Adrenal gland (tissue), 12 donors: ENCODE data around the gene PLPPR4. TPM values are rescaled to one million over a fixed set of nuclear protein-coding genes. Genes with fewer than 3 reads are reported as not detected.
A peak's percentile ranks its signal among the peaks of the same experiment; 100 is the strongest.

ENCODE experiments used
- DNase-seq, 7 donors: peaks; one replicate each; pipeline ENCODE4 v3.0.0-alpha.2; 2019 to 2020
- H3K27ac ChIP-seq, 5 donors: fragments of 200-600 bp; sonication (generic) in 4 of 5; 1 replicate in 3 of 5; 2 replicates in 2 of 5; pipeline versions ENCODE4 v1.5.1 to v1.8.0; 2016 to 2020; ENCODE audit warnings: mild to moderate bottlenecking in 1 of 5
- H3K27me3 ChIP-seq: fragments of 200-600 bp; 2 replicates; pipeline ENCODE4 v1.8.0; 2021
- H3K36me3 ChIP-seq, 2 donors: fragments of 200-600 bp; replicated peaks in 1 of 2; 1 replicate in 1 of 2; 2 replicates in 1 of 2; pipeline versions ENCODE4 v1.5.1 to v1.8.0; 2018 to 2022
- H3K4me1 ChIP-seq, 2 donors: fragments of 200-600 bp; replicated peaks in 1 of 2; 1 replicate in 1 of 2; 2 replicates in 1 of 2; pipeline versions ENCODE4 v1.5.1 to v1.8.0; 2018 to 2021
- H3K4me3 ChIP-seq, 4 donors: fragments of 200-600 bp; sonication (generic) in 3 of 4; one replicate each; pipeline ENCODE4 v1.5.1; 2016 to 2018
- H3K9me3 ChIP-seq, 3 donors: fragments of 200-600 bp; sonication (generic) in 1 of 3; replicated peaks in 1 of 3; 1 replicate in 2 of 3; 2 replicates in 1 of 3; pipeline versions ENCODE4 v1.5.1 to v1.8.0; 2016 to 2021
- CTCF ChIP-seq, 6 experiments: fragments of 450-650 bp in 4 of 6; fragments of 200-600 bp in 2 of 6; sonication (generic) in 1 of 6; IDR thresholded peaks; 1 replicate in 5 of 6; 2 replicates in 1 of 6; pipeline versions ENCODE4 v1.5.1 to v1.8.0; 2016 to 2021; ENCODE audit warnings: antibody characterized with exemption in 6 of 6, mild to moderate bottlenecking in 2 of 6, moderate library complexity in 1 of 6
- POLR2A ChIP-seq, 2 donors: fragments of 450-650 bp; IDR thresholded peaks; one replicate each; pipeline ENCODE4 v1.6.1; 2017; ENCODE audit warnings: antibody characterized with exemption in 2 of 2, mild to moderate bottlenecking in 2 of 2, moderate library complexity in 1 of 2
- WGBS, 4 donors: extraction: QIAGEN DNeasy Blood & Tissue Kit in 2 of 4; methylation state at CpG; one replicate each; pipeline versions ENCODE4 v1.1.5 to v1.1.7; 2013 to 2017; 5-methylcytosine and 5-hydroxymethylcytosine counted together
- intact Hi-C, 2 donors: fragments of 100-400 bp; cut with DNase I; formaldehyde crosslinking; loops; one replicate each; pipeline versions ENCODE4 v1.14.1 to v1.15.0; 2022 to 2023
- polyA plus RNA-seq, 3 donors: library from polyadenylated mRNA; stranded (reverse); fragments of 200-250 nt in 2 of 3; fragments of 350-450 nt in 1 of 3; fragmentation: Illumina TruSeq in 1 of 3; extraction: RNeasy Lipid Tissue Mini Kit (QIAGEN cat#74804) in 1 of 3; gene quantifications; one replicate each; pipeline ENCODE4 v1.2.3, GENCODE V29; 2013 to 2014
- total RNA-seq, 9 donors: library from RNA; depleted of rRNA in 4 of 9; stranded (reverse); fragments of >200 nt in 4 of 9; fragments of 120-200 nt in 1 of 9; fragmentation: NEBNext Ultra II Directional in 1 of 9; extraction: Animal tissue kit (Norgen Biotek cat#: 25700) in 1 of 9; gene quantifications; one replicate each; pipeline versions ENCODE4 v1.1.0 to v1.2.4, GENCODE V29; 2013 to 2023
- donor health status: healthy with polysubstance abuse.
- donor health status: Bipolar disorder and iron deficiency.
- donor health status: DM: yes; HTN: yes; CAD: no.
- donor health status: DM: no; HTN: no; CAD: no.
- donor health status: DM: no; HTN: no; CAD: no.
- donor health status: DM: yes; HTN: yes; CAD: no.

The PLPPR4 gene
- total and polyA plus RNA-seq, 12 donors, result 0.04 to 1.3 (median 0.37) TPM; not detected in 3

GRCh38 chr1:99306056-99306455 lies 41.8 kb downstream of the PLPPR4 start:
- Histone ChIP-seq H3K36me3 (no peaks in the 10 kb centered on the region), H3K4me3 (no peak overlapping the region), H3K4me1 (no peaks in the 10 kb centered on the region), H3K27ac (no peak overlapping the region), H3K9me3 (no peaks in the 10 kb centered on the region), H3K27me3 (no peaks in the 10 kb centered on the region)
- DNase-seq, result no peak
- intact Hi-C loops, result no loop called here
- 70 to 84% (median 75%) methylated on average over 7 of the region's 7 CpGs for WGBS, 4 donors
- TF ChIP-seq CTCF (IDR thresholded peaks at IDR 0.05) (no peak), POLR2A (IDR thresholded peaks at IDR 0.05) (no peak)

- intact Hi-C loops, result no loop called here
- Histone ChIP-seq H3K9me3 (no peaks in the 10 kb centered on the region), H3K36me3 (no peaks in the 10 kb centered on the region), H3K27ac (no peak overlapping the region), H3K27me3 (no peaks in the 10 kb centered on the region), H3K4me3 (no peak overlapping the region), H3K4me1 (no peaks in the 10 kb centered on the region)
- 85 to 89% (median 87%) methylated on average over 15 of the region's 15 CpGs for WGBS, 4 donors
- no peak for DNase-seq
- TF ChIP-seq CTCF (IDR thresholded peaks at IDR 0.05), result no peak
These were observed 42.4 kb downstream of the PLPPR4 start for GRCh38 chr1:99306644-99307043.

GRCh38 chr1:99315305-99315704 lies 51.0 kb downstream of the PLPPR4 start:
- H3K36me3 ChIP-seq, result no peaks in the 10 kb centered on the region
- intact Hi-C loops, result no loop called here

GRCh38 chr1:99326215-99326949 lies 62.1 kb downstream of the PLPPR4 start:
- Histone ChIP-seq H3K36me3 (no peaks in the 10 kb centered on the region), H3K9me3 (no peaks in the 10 kb centered on the region), H3K27ac (no peak overlapping the region), H3K27me3 (no peaks in the 10 kb centered on the region), H3K4me3 (no peak overlapping the region), H3K4me1 (no peaks in the 10 kb centered on the region)
- DNase-seq, result no peak
- WGBS, 4 donors, result 65 to 78% (median 77%) methylated on average over 3 of the region's 3 CpGs
- TF ChIP-seq CTCF (IDR thresholded peaks at IDR 0.05), result peak in 4 of 6 experiments; percentile 16 to 25 (median 18)
- no peak for TF ChIP-seq POLR2A (IDR thresholded peaks at IDR 0.05)
- intact Hi-C loops, result no loop called here

More at GRCh38 chr1:99315305-99315704, 51.0 kb downstream of the PLPPR4 start:
- no peak for DNase-seq
- no peak overlapping the region for H3K4me3 ChIP-seq
- TF ChIP-seq POLR2A (IDR thresholded peaks at IDR 0.05), result no peak
- TF ChIP-seq CTCF (IDR thresholded peaks at IDR 0.05), result no peak
- no peaks in the 10 kb centered on the region for H3K4me1 ChIP-seq
- WGBS, 4 donors, result 65 to 95% (median 83%) methylated on average over 1 of the region's 1 CpG
- no peak overlapping the region for H3K27ac ChIP-seq
- H3K9me3 ChIP-seq, result no peaks in the 10 kb centered on the region
- no peaks in the 10 kb centered on the region for H3K27me3 ChIP-seq
